Caco-2 (cell line): ENCODE measurements around the gene MUC16. TPM values are rescaled to one million over a fixed set of nuclear protein-coding genes. Genes with fewer than 3 reads are reported as not detected.

ENCODE experiments used
- BruUV-seq: library from RNA; stranded (reverse); fragments of 400-500 nt; replicated peaks from 2 replicates; lab custom pipeline; 2021; lab: Mats Ljungman, UMichigan
- CTCF ChIA-PET: fragments of 300-600 bp; sonication (Branson Sonifier 250); formaldehyde crosslinking; loops from one replicate; lab custom pipeline; 2022; ENCODE audit warnings: antibody characterized with exemption; lab: Charles Lee
- POLR2A ChIA-PET: fragments of 300-600 bp; sonication (Branson Sonifier 250); formaldehyde crosslinking; loops from one replicate; lab custom pipeline; 2022; ENCODE audit warnings: antibody characterized with exemption; lab: Charles Lee
- DNase-seq, 2 experiments: peaks; one replicate each; pipeline versions ENCODE4 v3.0.0 to v3.0.0-alpha.2; 2020 to 2022
- H3K27me3 ChIP-seq: replicated peaks from 2 replicates; pipeline ENCODE4 v1.6.0; 2011; ENCODE audit warnings: low read length; ENCODE audit not compliant: control insufficient read depth, insufficient read depth
- H3K36me3 ChIP-seq: 2 replicates; pipeline ENCODE4 v1.5.1; 2011; ENCODE audit warnings: low read length; ENCODE audit not compliant: control insufficient read depth, insufficient read depth
- H3K4me1 ChIP-seq: fragments of 250-450 bp; sonication (Bioruptor Pico); 2 replicates; pipeline ENCODE4 v1.5.1; 2020; ENCODE audit warnings: mild to moderate bottlenecking
- H3K4me3 ChIP-seq: 2 replicates; pipeline ENCODE4 v1.5.1; 2011; ENCODE audit warnings: low read depth, mild to moderate bottlenecking, control low read depth, low read length
- H3K9me3 ChIP-seq: fragments of 250-450 bp; sonication (Bioruptor Pico); 2 replicates; pipeline ENCODE4 v1.5.1; 2020; ENCODE audit warnings: mild to moderate bottlenecking, moderate library complexity
- H3K27ac Mint-ChIP-seq: one replicate; pipeline ENCODE4 v1.8.0; 2022; ENCODE audit warnings: mixed read lengths; ENCODE audit not compliant: unreplicated experiment
- H3K27me3 Mint-ChIP-seq: one replicate; pipeline ENCODE4 v1.8.0; 2022; ENCODE audit warnings: mixed read lengths; ENCODE audit not compliant: insufficient read depth, unreplicated experiment
- H3K36me3 Mint-ChIP-seq: one replicate; pipeline ENCODE4 v1.8.0; 2022; ENCODE audit warnings: mild to moderate bottlenecking, mixed read lengths; ENCODE audit not compliant: insufficient read depth, unreplicated experiment
- H3K4me1 Mint-ChIP-seq: one replicate; pipeline ENCODE4 v1.8.0; 2022; ENCODE audit warnings: low read depth, mixed read lengths; ENCODE audit not compliant: unreplicated experiment
- H3K4me3 Mint-ChIP-seq: one replicate; pipeline ENCODE4 v1.8.0; 2022; ENCODE audit warnings: mild to moderate bottlenecking, moderate library complexity, mixed read lengths; ENCODE audit not compliant: unreplicated experiment
- H3K9me3 Mint-ChIP-seq: one replicate; pipeline ENCODE4 v1.8.0; 2022; ENCODE audit warnings: mixed read lengths; ENCODE audit not compliant: unreplicated experiment
- intact Hi-C: fragments of 100-400 bp; cut with micrococcal nuclease; formaldehyde crosslinking; loops from one replicate; pipeline ENCODE4 v1.10.0; 2022; ENCODE audit not compliant: unreplicated experiment
- total RNA-seq: library from RNA; stranded (reverse); gene quantifications from 2 replicates; pipeline ENCODE4 v1.2.3, GENCODE V29; 2022
- TF ChIP-seq, protein P1 (sequence below), 2 experiments: fragments of 200-600 bp in 1 of 2; IDR thresholded peaks; 1 replicate in 1 of 2; 2 replicates in 1 of 2; pipeline versions ENCODE4 v1.5.1 to v1.8.0; 2011 to 2022; ENCODE audit warnings: antibody characterized with exemption in 1 of 2, control low read depth in 1 of 2, inconsistent platforms in 1 of 2, low read depth in 1 of 2, low read length in 1 of 2, mild to moderate bottlenecking in 1 of 2, moderate library complexity in 1 of 2; ENCODE audit not compliant: insufficient read depth in 1 of 2, severe bottlenecking in 1 of 2, unreplicated experiment in 1 of 2

The MUC16 gene
- total RNA-seq, 1 experiment from 2014 or later: 0.05 TPM

DNA sequence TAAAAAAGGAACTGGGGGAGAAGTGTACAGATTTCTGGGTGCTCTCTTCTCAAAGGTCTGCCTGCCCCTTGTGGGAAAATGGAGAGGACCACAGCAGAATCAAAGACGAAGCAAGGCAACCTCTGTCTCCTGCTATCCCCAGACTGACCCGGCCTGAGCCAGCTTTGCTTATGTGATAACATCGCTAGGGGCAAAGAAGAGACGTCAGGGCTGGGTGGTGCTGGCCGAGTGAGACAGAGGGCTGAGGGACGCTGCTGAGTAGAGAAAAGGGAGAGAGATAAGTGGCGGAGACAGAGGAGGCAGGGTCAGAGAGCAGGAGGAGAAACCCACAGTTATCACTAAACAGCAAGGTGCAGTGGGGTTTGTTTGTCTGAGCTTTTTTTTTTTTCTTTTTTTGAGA lies 4.6 kb upstream of the MUC16 start:
- TF ChIP-seq, protein P1, sequence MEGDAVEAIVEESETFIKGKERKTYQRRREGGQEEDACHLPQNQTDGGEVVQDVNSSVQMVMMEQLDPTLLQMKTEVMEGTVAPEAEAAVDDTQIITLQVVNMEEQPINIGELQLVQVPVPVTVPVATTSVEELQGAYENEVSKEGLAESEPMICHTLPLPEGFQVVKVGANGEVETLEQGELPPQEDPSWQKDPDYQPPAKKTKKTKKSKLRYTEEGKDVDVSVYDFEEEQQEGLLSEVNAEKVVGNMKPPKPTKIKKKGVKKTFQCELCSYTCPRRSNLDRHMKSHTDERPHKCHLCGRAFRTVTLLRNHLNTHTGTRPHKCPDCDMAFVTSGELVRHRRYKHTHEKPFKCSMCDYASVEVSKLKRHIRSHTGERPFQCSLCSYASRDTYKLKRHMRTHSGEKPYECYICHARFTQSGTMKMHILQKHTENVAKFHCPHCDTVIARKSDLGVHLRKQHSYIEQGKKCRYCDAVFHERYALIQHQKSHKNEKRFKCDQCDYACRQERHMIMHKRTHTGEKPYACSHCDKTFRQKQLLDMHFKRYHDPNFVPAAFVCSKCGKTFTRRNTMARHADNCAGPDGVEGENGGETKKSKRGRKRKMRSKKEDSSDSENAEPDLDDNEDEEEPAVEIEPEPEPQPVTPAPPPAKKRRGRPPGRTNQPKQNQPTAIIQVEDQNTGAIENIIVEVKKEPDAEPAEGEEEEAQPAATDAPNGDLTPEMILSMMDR (IDR thresholded peaks at IDR 0.05; ENCODE audit: insufficient read depth in 1 of 2, low read depth in 1 of 2, low read length in 1 of 2, severe bottlenecking in 1 of 2, unreplicated experiment in 1 of 2): no peak
- peaks cover 6% of the 10 kb centered on the region for H3K9me3 Mint-ChIP-seq
- ChIA-PET CTCF (no interaction called here), POLR2A (no interaction called here)
- peaks cover 4% of the 10 kb centered on the region for H3K9me3 ChIP-seq
- H3K27me3 ChIP-seq: no peaks in the 10 kb centered on the region
- no peaks in the 10 kb centered on the region for H3K4me1 ChIP-seq
- no peaks in the 10 kb centered on the region for H3K36me3 ChIP-seq
- H3K4me3 Mint-ChIP-seq: no peak overlapping the region
- DNase-seq: no peak
- intact Hi-C loops: no loop called here
- H3K4me3 ChIP-seq: no peak overlapping the region
- no peaks in the 10 kb centered on the region for H3K36me3 Mint-ChIP-seq
- no peaks in the 10 kb centered on the region for H3K27me3 Mint-ChIP-seq
- BruUV-seq: no TSS peak
- peaks cover 7% of the 10 kb centered on the region for H3K4me1 Mint-ChIP-seq
- H3K27ac Mint-ChIP-seq: no peak overlapping the region

DNA sequence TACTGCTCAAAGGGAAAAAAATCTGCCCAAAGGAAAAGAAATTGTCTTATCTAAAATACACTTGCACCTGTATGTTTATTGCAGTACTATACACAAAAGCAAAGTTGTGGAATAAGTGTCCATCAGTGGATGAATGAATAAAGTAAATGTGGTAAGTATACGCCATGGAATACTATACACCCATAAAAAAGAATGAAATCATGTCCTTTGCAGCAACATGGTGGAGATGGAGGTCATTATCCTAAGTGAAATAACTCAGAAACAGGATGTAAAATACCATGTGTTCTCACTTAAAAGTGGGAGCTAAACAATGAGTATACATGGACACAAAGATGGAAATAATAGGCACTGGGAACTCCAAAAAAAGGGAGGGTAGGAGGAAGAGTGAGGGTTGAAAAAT lies 3.8 kb upstream of the MUC16 start:
- BruUV-seq: no TSS peak
- Mint-ChIP-seq H3K4me1 (peaks cover 7% of the 10 kb centered on the region), H3K4me3 (no peak overlapping the region), H3K27me3 (no peaks in the 10 kb centered on the region), H3K9me3 (peaks cover 6% of the 10 kb centered on the region), H3K27ac (no peak overlapping the region), H3K36me3 (no peaks in the 10 kb centered on the region)
- Histone ChIP-seq H3K4me3 (no peak overlapping the region), H3K4me1 (no peaks in the 10 kb centered on the region), H3K9me3 (peaks cover 4% of the 10 kb centered on the region), H3K36me3 (no peaks in the 10 kb centered on the region), H3K27me3 (no peaks in the 10 kb centered on the region)
- ChIA-PET POLR2A (no interaction called here), CTCF (no interaction called here)
- intact Hi-C loops: no loop called here
- no peak for DNase-seq
- TF ChIP-seq, protein P1 (IDR thresholded peaks at IDR 0.05; ENCODE audit: insufficient read depth in 1 of 2, low read depth in 1 of 2, low read length in 1 of 2, severe bottlenecking in 1 of 2, unreplicated experiment in 1 of 2): no peak

DNA sequence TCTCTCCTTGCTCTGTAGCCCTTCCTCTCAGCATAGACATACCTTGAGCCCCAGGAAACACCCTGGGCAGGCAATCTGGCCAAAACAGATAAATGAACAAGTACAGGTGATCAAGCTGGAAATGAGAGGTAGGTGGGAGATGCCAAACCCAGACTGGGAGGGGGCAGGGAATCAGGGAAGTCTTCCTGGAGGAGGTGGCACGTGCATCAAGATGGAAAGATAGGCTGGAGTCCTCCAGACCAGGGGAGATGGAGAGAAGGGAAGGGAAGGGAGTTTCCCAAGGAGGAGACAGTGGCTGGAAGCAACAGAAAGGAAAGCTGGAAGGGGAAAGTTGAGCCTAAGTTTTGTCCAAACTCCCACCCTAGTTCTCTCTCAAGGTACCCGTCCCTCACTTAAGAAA lies 1.7 kb upstream of the MUC16 start:
- H3K27me3 Mint-ChIP-seq: no peaks in the 10 kb centered on the region
- no peaks in the 10 kb centered on the region for H3K9me3 Mint-ChIP-seq
- ChIA-PET POLR2A (no interaction called here), CTCF (no interaction called here)
- H3K36me3 Mint-ChIP-seq: peaks cover 5% of the 10 kb centered on the region
- peaks cover 7% of the 10 kb centered on the region for H3K4me1 Mint-ChIP-seq
- no peaks in the 10 kb centered on the region for H3K27me3 ChIP-seq
- H3K4me1 ChIP-seq: no peaks in the 10 kb centered on the region
- no peaks in the 10 kb centered on the region for H3K36me3 ChIP-seq
- TF ChIP-seq, protein P1 (IDR thresholded peaks at IDR 0.05; ENCODE audit: insufficient read depth in 1 of 2, low read depth in 1 of 2, low read length in 1 of 2, severe bottlenecking in 1 of 2, unreplicated experiment in 1 of 2): no peak
- intact Hi-C loops: no loop called here
- BruUV-seq: no TSS peak
- H3K4me3 Mint-ChIP-seq: no peak overlapping the region
- no peak overlapping the region for H3K27ac Mint-ChIP-seq
- H3K9me3 ChIP-seq: peaks cover 4% of the 10 kb centered on the region
- H3K4me3 ChIP-seq: no peak overlapping the region
- DNase-seq: no peak
